AG20443 (cell line): ENCODE measurements around the gene C20orf96.
"Not testable (repeated sequence)": the region's sequence is repeated elsewhere in the genome, so short reads cannot be mapped to it uniquely, and the experiment has no call there.

Experiments
- DNase-seq: peaks from one replicate; pipeline ENCODE4 v3.0.0; 2012; ENCODE audit warnings: low spot score, mixed read lengths

The C20orf96 gene, protein sequence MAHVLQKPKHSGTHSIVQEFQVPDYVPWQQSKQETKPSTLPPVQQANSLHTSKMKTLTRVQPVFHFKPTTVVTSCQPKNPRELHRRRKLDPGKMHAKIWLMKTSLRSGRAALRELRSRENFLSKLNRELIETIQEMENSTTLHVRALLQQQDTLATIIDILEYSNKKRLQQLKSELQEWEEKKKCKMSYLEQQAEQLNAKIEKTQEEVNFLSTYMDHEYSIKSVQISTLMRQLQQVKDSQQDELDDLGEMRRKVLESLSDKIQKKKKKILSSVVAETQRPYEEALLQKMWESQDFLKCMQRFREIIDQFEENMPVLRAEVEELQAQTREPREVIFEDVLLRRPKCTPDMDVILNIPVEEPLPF

GRCh38 chr20:290084-290831, at the start of gene C20orf96:
Gene C20orf96 (minus strand): TSS chr20:290750. CDS start chr20:290610, 140 bp downstream.
- peak; percentile 99 for DNase-seq

DNA sequence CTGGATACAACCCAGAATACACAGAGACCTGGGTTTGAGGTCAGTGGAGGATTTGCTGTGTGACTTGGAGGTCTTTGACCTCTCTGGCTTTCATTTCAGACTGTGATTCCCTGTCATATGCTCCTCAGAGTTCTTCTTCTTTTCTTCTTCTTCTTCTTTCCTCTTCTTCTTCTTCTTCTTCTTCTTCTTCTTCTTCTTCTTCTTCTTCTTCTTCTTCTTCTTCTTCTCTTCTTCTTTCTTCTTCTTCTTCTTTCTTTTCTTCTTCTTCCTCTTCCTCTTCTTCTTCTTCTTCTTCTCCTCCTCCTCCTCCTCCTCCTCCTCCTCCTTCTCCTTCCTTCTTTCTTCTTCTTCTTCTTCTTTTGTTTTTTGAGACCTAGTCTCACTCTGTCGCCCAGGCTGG, 45.5 kb upstream of the C20orf96 start:
- DNase-seq: not testable (repeated sequence)

DNA sequence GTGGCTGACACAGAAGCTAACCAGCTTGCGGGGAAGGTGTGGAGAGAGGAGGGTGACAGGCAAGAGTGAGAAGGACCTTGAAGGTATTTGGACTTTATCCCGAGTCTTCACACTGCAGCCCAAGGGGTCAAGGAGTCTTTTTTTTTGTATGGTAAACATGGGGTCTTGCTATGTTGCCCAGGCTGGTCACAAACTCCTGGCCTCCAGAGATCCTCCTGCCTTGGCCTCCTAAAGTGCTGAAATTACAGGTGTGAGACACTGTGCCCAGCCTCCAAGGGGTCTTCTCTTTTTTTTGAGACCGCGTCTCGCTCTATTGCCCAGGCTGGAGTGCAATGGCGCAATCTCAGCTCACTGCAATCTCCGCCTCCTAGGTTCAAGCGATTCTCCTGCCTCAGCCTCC, 44.0 kb upstream of the C20orf96 start:
- no peak for DNase-seq

DNA sequence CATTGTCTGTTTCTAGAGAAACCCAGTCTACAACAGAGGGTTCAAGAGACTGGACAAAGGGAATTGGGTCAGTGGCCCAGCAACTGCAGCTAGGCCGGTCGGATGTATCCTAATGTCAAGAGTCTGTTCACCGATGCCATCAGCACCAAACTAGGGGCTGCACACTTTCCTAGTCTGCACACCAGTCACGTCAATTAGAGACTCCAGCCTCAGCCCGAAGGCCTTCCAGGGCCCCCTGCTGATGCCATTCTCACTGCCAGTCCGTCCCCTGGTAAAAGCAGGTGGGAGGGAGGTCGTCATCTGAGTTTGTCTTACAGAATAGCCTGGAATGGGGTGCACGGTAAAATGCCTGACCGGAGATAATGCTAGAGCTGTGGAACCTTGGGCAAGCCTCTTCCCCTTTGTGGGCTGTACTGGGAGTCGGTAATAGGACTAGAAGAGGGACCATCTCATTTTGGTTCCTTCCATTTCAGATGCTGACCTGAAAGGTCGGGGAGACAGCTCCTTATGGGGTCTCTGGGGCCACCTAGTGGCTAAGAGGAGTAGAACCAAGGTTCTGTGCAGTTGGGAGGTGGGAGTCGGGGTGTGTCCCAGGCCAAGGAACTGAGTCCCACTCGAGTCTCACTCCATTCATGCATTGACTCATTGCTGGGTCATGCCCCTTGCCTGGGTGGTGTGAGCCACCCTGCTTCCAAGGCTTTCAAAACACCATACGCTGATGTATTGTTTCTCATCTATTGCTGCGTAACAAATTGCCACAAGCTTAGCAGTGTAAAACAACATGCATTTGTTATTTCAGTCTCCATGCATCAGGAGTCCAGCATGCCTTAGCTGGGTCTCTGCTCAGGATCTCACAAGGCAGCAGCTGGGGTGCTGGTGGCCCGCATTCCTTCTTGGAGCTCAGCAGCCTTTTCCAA, 39.9 kb upstream of the C20orf96 start:
- peak; percentile 74 for DNase-seq

- no peak for DNase-seq
These were observed 39.3 kb upstream of the C20orf96 start for GRCh38 chr20:329851-330232.

- DNase-seq: no peak
These were observed 38.6 kb upstream of the C20orf96 start for GRCh38 chr20:328975-329695.

GRCh38 chr20:328027-328974, 37.8 kb upstream of the C20orf96 start:
- DNase-seq: peak; percentile 29

GRCh38 chr20:327186-328026, 36.9 kb upstream of the C20orf96 start:
- DNase-seq: peak; percentile 96

GRCh38 chr20:326645-327185, 36.2 kb upstream of the C20orf96 start:
- DNase-seq: no peak

DNA sequence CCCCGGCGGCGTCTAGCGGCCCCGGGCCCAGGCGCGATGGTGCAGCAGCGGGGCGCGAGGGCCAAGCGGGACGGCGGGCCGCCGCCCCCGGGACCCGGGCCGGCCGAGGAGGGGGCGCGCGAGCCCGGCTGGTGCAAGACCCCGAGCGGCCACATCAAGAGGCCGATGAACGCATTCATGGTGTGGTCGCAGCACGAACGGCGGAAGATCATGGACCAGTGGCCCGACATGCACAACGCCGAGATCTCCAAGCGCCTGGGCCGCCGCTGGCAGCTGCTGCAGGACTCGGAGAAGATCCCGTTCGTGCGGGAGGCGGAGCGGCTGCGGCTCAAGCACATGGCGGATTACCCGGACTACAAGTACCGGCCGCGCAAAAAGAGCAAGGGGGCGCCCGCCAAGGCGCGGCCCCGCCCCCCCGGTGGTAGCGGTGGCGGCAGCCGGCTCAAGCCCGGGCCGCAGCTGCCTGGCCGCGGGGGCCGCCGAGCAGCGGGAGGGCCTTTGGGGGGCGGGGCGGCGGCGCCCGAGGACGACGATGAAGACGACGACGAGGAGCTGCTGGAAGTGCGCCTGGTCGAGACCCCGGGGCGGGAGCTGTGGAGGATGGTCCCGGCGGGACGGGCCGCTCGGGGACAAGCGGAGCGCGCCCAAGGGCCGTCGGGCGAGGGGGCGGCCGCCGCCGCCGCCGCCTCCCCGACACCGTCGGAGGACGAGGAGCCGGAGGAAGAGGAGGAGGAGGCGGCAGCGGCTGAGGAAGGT, 35.5 kb upstream of the C20orf96 start:
- DNase-seq: peak; percentile 59

DNA sequence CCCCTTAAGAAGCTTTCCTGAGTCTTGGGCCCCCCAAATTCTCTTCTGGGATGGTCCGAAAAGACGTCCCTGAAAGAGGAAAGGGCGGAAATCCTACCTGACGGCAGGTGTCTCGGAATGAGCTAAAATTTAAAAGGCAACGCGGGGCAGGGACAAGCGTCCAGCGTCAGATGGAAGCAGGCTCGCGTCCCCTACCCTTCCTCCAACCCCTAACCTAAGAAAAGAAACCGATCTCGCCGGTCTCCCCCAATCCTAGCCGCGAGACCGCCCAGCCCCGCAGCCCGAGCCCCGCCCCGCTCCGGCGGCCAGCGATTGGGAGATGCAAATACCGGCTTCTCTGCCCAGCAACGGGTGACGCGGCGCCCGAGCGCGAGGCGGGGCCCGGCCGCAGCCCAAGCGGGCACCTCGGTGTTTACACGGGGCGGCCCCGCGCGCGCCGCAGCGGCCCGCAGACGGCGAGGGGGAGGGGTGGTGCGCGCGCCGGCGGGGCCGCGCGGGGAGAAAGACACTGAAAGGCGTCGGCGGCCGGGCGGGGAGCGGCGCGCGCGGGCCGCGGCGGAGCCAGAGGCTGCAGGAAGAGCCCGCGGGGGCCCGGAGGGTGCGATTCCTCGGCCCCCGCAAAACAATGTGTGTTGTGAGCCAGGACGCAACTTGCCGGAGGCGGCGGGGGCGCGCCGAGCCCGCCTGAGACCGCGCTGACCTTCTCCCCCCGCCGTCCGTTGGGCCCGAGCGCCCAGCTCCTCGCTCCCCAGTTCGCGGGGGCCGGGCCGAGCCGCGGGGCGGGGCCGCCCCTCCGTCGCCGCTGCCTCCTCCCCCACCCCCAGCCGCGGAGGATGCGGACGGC, 34.7 kb upstream of the C20orf96 start, which contains the start of gene SOX12:
TSS of gene SOX12 (plus strand) at position 508 of the 844 bp plus-strand sequence. CDS start 373 bp downstream, outside the sequence.
- DNase-seq: peak; percentile 94

DNA sequence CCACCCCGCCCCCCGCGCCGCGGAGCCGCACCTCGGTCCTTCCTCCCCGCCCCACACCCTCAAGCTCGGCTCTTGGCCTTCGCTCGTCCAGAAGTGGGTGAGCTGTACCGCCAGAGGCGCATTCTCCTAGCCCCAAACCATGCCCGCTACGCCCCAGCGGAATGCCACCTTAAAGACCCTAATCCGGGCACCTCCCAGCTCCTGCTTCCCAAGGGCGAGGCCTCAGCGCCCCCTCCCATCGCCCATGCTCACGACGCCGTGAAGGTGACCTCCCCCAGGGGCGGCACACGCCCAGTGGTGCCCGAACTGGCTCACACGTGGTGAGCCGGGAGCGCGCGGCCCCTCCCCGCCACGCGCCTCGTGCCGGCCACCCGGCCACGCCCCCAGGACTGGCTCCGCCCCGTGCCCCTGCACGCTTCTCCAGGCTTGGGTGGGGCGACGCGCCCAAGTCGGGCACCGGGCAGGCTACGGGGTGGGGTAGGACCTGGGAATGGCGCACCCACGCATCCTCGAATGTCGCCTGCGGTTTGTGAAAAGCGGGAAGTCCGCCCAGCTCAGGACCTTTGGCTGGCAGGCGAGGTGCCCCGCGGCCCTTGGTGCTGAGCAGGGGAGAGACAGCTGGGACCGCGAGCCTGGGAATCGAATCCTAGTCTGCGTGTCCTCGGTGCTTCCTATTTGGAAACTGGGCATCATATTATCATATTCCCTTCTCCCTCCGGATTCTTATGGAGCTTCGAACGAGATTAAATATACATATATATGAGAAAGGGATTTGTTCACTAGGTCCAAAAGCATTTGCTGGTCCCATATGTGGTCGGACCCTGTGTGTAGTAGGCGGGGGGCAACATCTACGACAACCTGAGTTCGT, 33.9 kb upstream of the C20orf96 start:
- peak; percentile 94 for DNase-seq

DNA sequence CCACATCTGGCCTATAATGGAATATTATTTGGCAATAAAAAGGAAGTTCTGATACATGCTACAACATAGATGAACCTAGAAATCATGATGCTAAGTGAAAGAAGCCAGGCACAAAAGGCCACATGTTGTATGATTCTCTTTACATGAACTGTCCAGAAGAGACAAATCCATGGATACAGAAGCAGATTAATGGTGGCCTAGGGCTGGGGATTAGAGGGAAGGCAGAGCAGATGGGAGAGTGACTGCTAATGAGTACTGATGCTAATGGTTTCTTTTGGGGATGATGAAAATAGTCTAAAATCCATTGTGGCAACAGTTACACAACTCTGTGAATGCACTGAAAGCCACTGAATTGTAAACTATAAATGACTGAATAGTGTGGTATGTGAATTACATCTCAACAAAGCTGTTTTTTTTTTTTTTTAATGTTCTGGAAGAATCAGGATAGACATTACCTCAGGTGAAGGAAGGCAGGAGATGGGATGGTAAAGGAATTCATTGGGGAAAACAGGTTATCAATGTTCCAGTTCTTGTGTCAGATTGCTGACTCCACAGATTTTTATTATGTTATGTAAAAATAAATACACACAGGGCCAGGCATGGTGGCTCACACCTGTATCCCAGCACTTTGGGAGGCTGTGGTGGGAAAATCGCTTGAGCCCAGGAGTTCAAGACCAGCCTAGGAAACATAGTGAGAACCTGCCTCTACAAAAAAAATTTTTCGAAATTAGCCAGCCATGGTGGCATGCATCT, 25.9 kb upstream of the C20orf96 start:
- peak; percentile 38 for DNase-seq

GRCh38 chr20:313948-314347, 23.4 kb upstream of the C20orf96 start:
- DNase-seq: no peak

DNA sequence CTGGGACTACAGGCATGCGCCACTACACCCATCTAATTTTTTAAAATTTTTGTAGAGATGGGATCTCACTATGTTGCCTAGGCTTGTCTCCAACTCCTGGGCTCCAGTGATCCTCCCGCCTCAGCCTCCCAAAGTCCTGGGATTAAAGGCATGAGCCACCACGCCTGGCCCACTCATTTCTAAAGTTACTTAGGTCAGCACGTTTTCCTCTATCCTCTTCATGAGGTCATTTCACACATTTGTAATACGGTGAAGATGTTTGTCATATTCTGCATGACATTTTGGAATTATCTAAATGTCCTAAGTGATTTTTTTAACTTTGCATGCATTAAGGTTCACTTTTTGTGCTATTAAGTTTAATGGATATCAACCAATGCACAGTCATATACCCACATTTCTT, 22.9 kb upstream of the C20orf96 start:
- no peak for DNase-seq

- no peak for DNase-seq
These were observed 22.3 kb upstream of the C20orf96 start for GRCh38 chr20:312866-313265.
